Measurements from ENCODE around the gene MACROD1. TPM values are rescaled to one million over a fixed set of nuclear protein-coding genes. Genes with fewer than 3 reads are reported as not detected.

The MACROD1 gene
- total and polyA plus RNA-seq, 5 donors from 2014 or later: 5.3 to 12.7 (median 6.5) TPM

DNA sequence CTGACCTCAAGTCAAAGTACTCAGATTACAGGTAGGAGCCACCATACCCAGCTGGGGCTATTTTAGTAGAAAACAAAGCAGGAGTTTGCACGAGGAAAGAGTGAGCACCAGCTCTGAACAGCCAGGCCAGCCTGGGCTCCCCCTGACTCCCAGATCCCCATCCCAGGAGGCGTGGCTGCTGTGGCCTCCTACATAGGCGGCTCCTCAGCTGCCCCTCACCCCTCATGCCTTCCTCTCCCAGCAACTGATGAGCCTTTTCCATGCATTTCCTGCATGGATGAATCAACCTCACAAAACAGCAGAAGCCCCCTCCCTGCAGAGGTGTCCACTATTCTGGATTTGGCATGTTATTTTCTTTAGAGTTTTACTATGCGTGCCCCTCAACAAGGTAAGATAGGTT, 140.7 kb downstream of the MACROD1 start:
- Histone ChIP-seq H3K9me3 (ENCODE audit: control insufficient read depth in 2 of 2, low read length in 2 of 2) (no peaks in the 10 kb centered on the region), H3K4me3 (ENCODE audit: low read depth, low read length) (no peak overlapping the region), H3K27me3 (ENCODE audit: control insufficient read depth, insufficient read depth, low read length) (no peaks in the 10 kb centered on the region), H3K36me3 (ENCODE audit: control insufficient read depth, insufficient read depth, low read length) (no peaks in the 10 kb centered on the region), H3K4me1 (ENCODE audit: control insufficient read depth, insufficient read depth, low read length, poor library complexity, severe bottlenecking) (peaks cover 7% of the 10 kb centered on the region), H3K27ac (ENCODE audit: insufficient read depth, low read length, poor library complexity, severe bottlenecking) (no peak overlapping the region)
- ATAC-seq (ENCODE audit: low read depth in 2 of 2): no peak
- no peak for DNase-seq
- H3K9me3 Mint-ChIP-seq: no peaks in the 10 kb centered on the region
- no peak overlapping the region for H3K4me3 Mint-ChIP-seq
- no peak overlapping the region for H3K27ac Mint-ChIP-seq
- H3K36me3 Mint-ChIP-seq: no peaks in the 10 kb centered on the region
- peaks cover 17% of the 10 kb centered on the region for H3K27me3 Mint-ChIP-seq
- H3K4me1 Mint-ChIP-seq: peaks cover 0 to 6% (median 0%) of the 10 kb centered on the region in 4 donors

DNA sequence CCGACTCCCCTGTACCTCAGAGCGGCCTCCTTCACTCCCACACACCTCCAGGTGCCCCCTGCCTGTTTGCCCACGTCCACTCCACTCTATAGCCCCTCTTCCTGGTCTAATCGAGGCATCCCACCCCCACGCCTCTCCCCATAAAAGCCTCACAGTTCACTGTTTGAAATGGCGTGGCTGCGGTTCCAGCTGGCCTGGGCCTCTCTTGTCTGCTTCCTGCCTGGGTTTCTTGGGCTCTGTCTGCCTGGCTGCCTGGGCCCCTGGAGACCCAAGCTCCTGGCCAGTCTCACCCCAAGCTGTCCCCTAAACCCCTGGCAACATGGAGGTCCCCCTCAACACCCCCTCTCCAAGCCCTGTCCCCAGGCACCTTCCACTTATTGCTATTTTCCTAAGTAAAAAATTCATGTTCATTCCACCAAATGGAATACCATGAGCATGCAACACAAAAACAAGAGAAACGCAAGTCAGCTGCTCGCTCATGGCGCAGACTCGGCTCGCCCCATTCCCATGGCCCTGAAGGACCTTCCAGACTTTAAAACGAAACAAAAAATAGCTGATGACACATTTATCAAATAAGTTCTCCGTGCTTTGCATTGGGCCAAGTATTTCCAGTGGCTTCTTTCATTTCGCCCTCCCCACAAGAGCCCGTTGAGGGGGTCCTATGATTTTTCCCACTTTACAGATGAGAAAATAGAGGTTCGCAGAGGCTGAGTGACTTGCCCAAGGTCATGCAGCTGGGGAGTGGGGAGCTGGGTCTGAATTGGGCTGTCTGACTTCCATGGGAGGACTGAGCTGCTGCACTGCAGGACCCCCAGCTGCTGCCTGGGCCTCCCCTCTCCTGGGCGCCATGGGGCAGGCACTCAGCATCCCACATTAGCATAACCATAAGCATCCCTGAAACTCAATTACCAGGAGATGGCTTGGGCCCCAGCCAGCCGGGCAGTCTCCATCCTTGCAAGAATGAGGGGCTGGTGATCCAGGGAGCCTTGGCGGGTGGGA, 141.9 kb downstream of the MACROD1 start:
- no peak for ATAC-seq (ENCODE audit: low read depth in 2 of 2)
- Mint-ChIP-seq H3K4me1 (peaks cover 0 to 6% (median 0%) of the 10 kb centered on the region in 4 donors), H3K4me3 (no peak overlapping the region), H3K27ac (peak overlapping the region in 1 of 3 donors; percentile 7), H3K27me3 (peaks cover 15% of the 10 kb centered on the region), H3K9me3 (no peaks in the 10 kb centered on the region), H3K36me3 (no peaks in the 10 kb centered on the region)
- no peaks in the 10 kb centered on the region for H3K27me3 ChIP-seq (ENCODE audit: control insufficient read depth, insufficient read depth, low read length)
- H3K36me3 ChIP-seq (ENCODE audit: control insufficient read depth, insufficient read depth, low read length): no peaks in the 10 kb centered on the region
- no peak overlapping the region for H3K27ac ChIP-seq (ENCODE audit: insufficient read depth, low read length, poor library complexity, severe bottlenecking)
- no peaks in the 10 kb centered on the region for H3K9me3 ChIP-seq (ENCODE audit: control insufficient read depth in 2 of 2, low read length in 2 of 2)
- H3K4me1 ChIP-seq (ENCODE audit: control insufficient read depth, insufficient read depth, low read length, poor library complexity, severe bottlenecking): peaks cover 7% of the 10 kb centered on the region
- no peak for DNase-seq
- H3K4me3 ChIP-seq (ENCODE audit: low read depth, low read length): no peak overlapping the region

DNA sequence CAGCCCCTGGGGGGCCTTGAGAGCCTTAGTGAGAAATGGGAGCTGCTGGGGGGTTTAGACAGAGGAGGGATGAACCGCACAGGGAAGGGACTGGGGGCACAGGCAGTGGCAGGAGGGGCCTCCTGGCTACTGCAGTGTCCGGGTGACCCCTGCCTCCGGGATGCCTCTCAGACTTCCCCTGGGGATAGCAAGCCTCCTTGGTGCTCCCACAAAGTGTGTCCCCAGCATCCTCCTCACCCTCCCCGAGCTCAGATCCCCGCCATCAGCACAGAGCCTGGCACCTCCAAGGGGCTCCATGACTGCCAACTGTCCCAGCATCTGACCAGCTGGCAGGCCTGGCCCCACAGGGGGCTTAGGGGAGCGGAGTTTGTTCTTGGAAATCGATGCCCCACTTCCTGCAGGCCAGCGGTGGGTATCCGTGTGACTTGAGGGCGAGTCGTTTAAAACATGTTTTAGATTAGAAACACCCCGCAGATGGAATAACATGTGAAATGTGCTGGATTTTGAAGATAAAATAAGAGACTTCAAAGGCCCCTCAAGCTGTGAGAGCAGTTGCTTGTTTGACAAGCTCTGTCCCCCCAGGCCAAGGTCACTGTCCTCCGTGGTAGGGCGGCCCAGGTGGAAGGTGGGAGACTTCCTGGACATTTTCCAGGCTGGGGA, 143.7 kb downstream of the MACROD1 start:
- H3K27ac Mint-ChIP-seq: no peak overlapping the region
- no peak overlapping the region for H3K27ac ChIP-seq (ENCODE audit: insufficient read depth, low read length, poor library complexity, severe bottlenecking)
- H3K36me3 ChIP-seq (ENCODE audit: control insufficient read depth, insufficient read depth, low read length): no peaks in the 10 kb centered on the region
- no peak overlapping the region for H3K4me3 Mint-ChIP-seq
- H3K4me1 ChIP-seq (ENCODE audit: control insufficient read depth, insufficient read depth, low read length, poor library complexity, severe bottlenecking): no peaks in the 10 kb centered on the region
- no peaks in the 10 kb centered on the region for H3K27me3 ChIP-seq (ENCODE audit: control insufficient read depth, insufficient read depth, low read length)
- H3K4me1 Mint-ChIP-seq: peaks cover 0 to 3% (median 0%) of the 10 kb centered on the region in 4 donors
- H3K4me3 ChIP-seq (ENCODE audit: low read depth, low read length): no peak overlapping the region
- no peaks in the 10 kb centered on the region for H3K36me3 Mint-ChIP-seq
- no peaks in the 10 kb centered on the region for H3K9me3 Mint-ChIP-seq
- H3K9me3 ChIP-seq (ENCODE audit: control insufficient read depth in 2 of 2, low read length in 2 of 2): no peaks in the 10 kb centered on the region
- peaks cover 8% of the 10 kb centered on the region for H3K27me3 Mint-ChIP-seq
- ATAC-seq (ENCODE audit: low read depth in 2 of 2) (no peak), DNase-seq (no peak)

DNA sequence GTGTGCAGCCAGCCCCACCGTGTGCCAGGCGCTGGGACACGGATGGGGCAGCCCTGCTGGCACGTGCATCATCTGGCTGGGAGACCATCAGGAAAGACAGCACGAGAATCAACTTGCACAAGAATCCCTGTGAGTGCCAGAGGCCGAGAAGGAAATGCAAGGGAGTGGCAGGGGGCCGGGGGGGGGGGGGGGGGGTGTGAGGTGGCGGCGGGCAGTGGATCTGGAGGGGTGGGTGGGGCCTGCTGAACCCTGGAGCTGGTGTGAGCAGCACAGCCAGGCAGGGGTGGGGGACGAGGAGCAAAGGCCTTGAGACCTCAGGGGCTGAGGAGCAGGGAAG, 144.2 kb downstream of the MACROD1 start:
- Mint-ChIP-seq H3K36me3 (no peaks in the 10 kb centered on the region), H3K27ac (no peak overlapping the region), H3K27me3 (peaks cover 3% of the 10 kb centered on the region), H3K4me1 (no peaks in the 10 kb centered on the region), H3K9me3 (no peaks in the 10 kb centered on the region), H3K4me3 (no peak overlapping the region)
- Histone ChIP-seq H3K9me3 (ENCODE audit: control insufficient read depth in 2 of 2, low read length in 2 of 2) (no peaks in the 10 kb centered on the region), H3K4me3 (ENCODE audit: low read depth, low read length) (no peak overlapping the region), H3K4me1 (ENCODE audit: control insufficient read depth, insufficient read depth, low read length, poor library complexity, severe bottlenecking) (no peaks in the 10 kb centered on the region), H3K36me3 (ENCODE audit: control insufficient read depth, insufficient read depth, low read length) (no peaks in the 10 kb centered on the region), H3K27me3 (ENCODE audit: control insufficient read depth, insufficient read depth, low read length) (no peaks in the 10 kb centered on the region), H3K27ac (ENCODE audit: insufficient read depth, low read length, poor library complexity, severe bottlenecking) (no peak overlapping the region)
- no peak for ATAC-seq (ENCODE audit: low read depth in 2 of 2)
- no peak for DNase-seq

- no peaks in the 10 kb centered on the region for H3K4me1 Mint-ChIP-seq
- H3K4me3 ChIP-seq (ENCODE audit: low read depth, low read length): no peak overlapping the region
- H3K4me3 Mint-ChIP-seq: no peak overlapping the region
Observed at GRCh38 chr11:64020976-64021756, 144.7 kb downstream of the MACROD1 start.

GRCh38 chr11:64019106-64020037, 146.5 kb downstream of the MACROD1 start:
- Mint-ChIP-seq H3K36me3 (no peaks in the 10 kb centered on the region), H3K27me3 (no peaks in the 10 kb centered on the region), H3K4me3 (no peak overlapping the region), H3K9me3 (peaks cover 0 to 2% (median 0%) of the 10 kb centered on the region in 7 donors), H3K27ac (no peak overlapping the region), H3K4me1 (no peaks in the 10 kb centered on the region)
- no peaks in the 10 kb centered on the region for H3K9me3 ChIP-seq (ENCODE audit: control insufficient read depth in 2 of 2, low read length in 2 of 2)
- H3K27ac ChIP-seq (ENCODE audit: insufficient read depth, low read length, poor library complexity, severe bottlenecking): no peak overlapping the region
- no peaks in the 10 kb centered on the region for H3K36me3 ChIP-seq (ENCODE audit: control insufficient read depth, insufficient read depth, low read length)
- no peak overlapping the region for H3K4me3 ChIP-seq (ENCODE audit: low read depth, low read length)
- no peaks in the 10 kb centered on the region for H3K4me1 ChIP-seq (ENCODE audit: control insufficient read depth, insufficient read depth, low read length, poor library complexity, severe bottlenecking)
- DNase-seq: no peak
- ATAC-seq (ENCODE audit: low read depth in 2 of 2): no peak
- H3K27me3 ChIP-seq (ENCODE audit: control insufficient read depth, insufficient read depth, low read length): no peaks in the 10 kb centered on the region

More at GRCh38 chr11:64020976-64021756, 144.7 kb downstream of the MACROD1 start:
- no peak overlapping the region for H3K27ac ChIP-seq (ENCODE audit: insufficient read depth, low read length, poor library complexity, severe bottlenecking)
- no peaks in the 10 kb centered on the region for H3K4me1 ChIP-seq (ENCODE audit: control insufficient read depth, insufficient read depth, low read length, poor library complexity, severe bottlenecking)
- DNase-seq (no peak), ATAC-seq (ENCODE audit: low read depth in 2 of 2) (no peak)
- no peaks in the 10 kb centered on the region for H3K27me3 Mint-ChIP-seq
- H3K27ac Mint-ChIP-seq: no peak overlapping the region
- H3K9me3 ChIP-seq (ENCODE audit: control insufficient read depth in 2 of 2, low read length in 2 of 2): no peaks in the 10 kb centered on the region
- H3K9me3 Mint-ChIP-seq: no peaks in the 10 kb centered on the region
- no peaks in the 10 kb centered on the region for H3K36me3 ChIP-seq (ENCODE audit: control insufficient read depth, insufficient read depth, low read length)
- no peaks in the 10 kb centered on the region for H3K27me3 ChIP-seq (ENCODE audit: control insufficient read depth, insufficient read depth, low read length)
- no peaks in the 10 kb centered on the region for H3K36me3 Mint-ChIP-seq

- Mint-ChIP-seq H3K9me3 (peaks cover 0 to 2% (median 0%) of the 10 kb centered on the region in 7 donors), H3K36me3 (no peaks in the 10 kb centered on the region), H3K27ac (no peak overlapping the region), H3K4me1 (no peaks in the 10 kb centered on the region), H3K27me3 (no peaks in the 10 kb centered on the region), H3K4me3 (no peak overlapping the region)
- no peak overlapping the region for H3K27ac ChIP-seq (ENCODE audit: insufficient read depth, low read length, poor library complexity, severe bottlenecking)
- ATAC-seq (ENCODE audit: low read depth in 2 of 2) (no peak), DNase-seq (no peak)
- H3K36me3 ChIP-seq (ENCODE audit: control insufficient read depth, insufficient read depth, low read length): no peaks in the 10 kb centered on the region
- no peaks in the 10 kb centered on the region for H3K27me3 ChIP-seq (ENCODE audit: control insufficient read depth, insufficient read depth, low read length)
- H3K9me3 ChIP-seq (ENCODE audit: control insufficient read depth in 2 of 2, low read length in 2 of 2): no peaks in the 10 kb centered on the region
- no peaks in the 10 kb centered on the region for H3K4me1 ChIP-seq (ENCODE audit: control insufficient read depth, insufficient read depth, low read length, poor library complexity, severe bottlenecking)
- H3K4me3 ChIP-seq (ENCODE audit: low read depth, low read length): no peak overlapping the region
Observed at GRCh38 chr11:64018310-64018709, 147.6 kb downstream of the MACROD1 start.

Data from CD4-positive, CD25-positive, alpha-beta regulatory T cell (primary cell).